ENCODE measurements around the gene STRN3.

STRN3 gene

GRCh38 chr14:30864934-30865333, 161.2 kb downstream of the STRN3 start:
- no peak for DNase-seq

- no peak for DNase-seq
These were observed 165.0 kb downstream of the STRN3 start for GRCh38 chr14:30861200-30861599.

DNA sequence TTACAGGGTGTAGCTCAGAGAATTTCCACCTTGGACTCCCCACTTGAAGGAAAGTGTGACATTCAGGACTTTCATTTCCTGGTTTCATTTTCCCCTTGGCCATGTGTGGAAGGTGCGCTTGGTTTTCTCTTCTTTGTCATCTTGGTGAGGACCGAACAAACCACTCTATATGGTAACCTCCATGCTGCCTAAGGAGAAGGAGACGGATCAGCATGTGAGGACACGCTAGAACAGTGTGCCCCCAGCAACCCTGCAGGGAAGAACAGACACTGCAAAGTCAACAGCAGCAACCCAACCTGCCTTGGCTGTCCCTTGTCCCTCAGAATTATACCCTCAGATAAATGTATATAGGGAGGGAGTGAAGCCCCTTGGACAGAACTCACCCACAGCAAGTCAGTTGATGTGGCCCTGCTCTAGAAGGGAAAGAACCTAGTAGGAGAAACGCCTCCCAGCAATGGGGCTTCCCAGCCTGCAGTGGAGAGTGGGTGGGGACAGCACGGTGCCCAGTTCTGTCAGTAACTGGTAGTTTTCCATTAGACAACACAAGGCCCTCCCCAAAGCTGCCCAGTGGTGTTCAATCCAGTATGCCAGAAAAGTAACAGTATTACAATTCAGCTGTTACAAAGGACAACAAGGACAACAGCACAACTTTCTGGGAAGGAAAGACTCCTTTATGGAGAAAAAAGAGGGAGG, 170.7 kb downstream of the STRN3 start:
- DNase-seq: no peak

DNA sequence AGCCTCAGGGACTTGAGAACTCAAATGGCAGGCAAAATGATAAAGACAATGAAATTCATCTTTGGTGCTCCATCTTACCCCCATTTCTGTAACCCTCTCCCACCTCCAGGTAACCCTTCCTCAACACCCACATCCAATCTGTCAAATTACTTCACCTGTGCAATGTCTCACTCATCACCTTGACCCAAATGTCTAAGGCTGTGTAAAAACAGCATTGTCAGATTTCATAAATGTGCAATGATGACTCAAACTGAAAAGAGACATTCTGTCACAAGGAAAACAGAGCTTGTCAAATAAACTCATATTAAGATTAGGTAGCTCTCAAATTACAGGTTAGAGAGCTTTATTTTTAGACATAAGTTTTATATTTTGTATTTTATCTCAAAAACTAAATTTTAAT, 171.7 kb downstream of the STRN3 start:
- no peak for DNase-seq

- no peak for DNase-seq
These were observed 172.2 kb downstream of the STRN3 start for GRCh38 chr14:30853946-30854345.

GRCh38 chr14:30849983-30850382, 176.2 kb downstream of the STRN3 start:
- no peak for DNase-seq

GRCh38 chr14:30849354-30849753, 176.8 kb downstream of the STRN3 start:
- DNase-seq: no peak

- DNase-seq: no peak
These were observed 177.5 kb downstream of the STRN3 start for GRCh38 chr14:30848449-30849240.

Data from NCI-H524 (cell line).